ENCODE results near the gene NRF1.
"Not testable (repeated sequence)": the region's sequence is repeated elsewhere in the genome, so short reads cannot be mapped to it uniquely, and the experiment has no call there.

NRF1 gene

GRCh38 chr7:129611246-129612111 lies at the start of gene NRF1:
TSS of gene NRF1 (plus strand) at chr7:129611720. CDS start at chr7:129657352, 45,632 bp downstream.
- Histone ChIP-seq H3K4me2 (ENCODE audit: low read length) (peak within 1 kb of the TSS; percentile 99), H3K4me1 (peaks cover 10% of the 10 kb centered on the region), H3K27me3 (ENCODE audit: control insufficient read depth, insufficient read depth, low read length) (no peaks in the 10 kb centered on the region), H3K79me2 (peaks cover 36% of the 10 kb centered on the region), H3K9ac (peak within 1 kb of the TSS; percentile 78), H3K9me3 (ENCODE audit: control insufficient read depth, low read length) (no peaks in the 10 kb centered on the region), H3K27ac (peak within 1 kb of the TSS; percentile 90), H3K36me3 (ENCODE audit: control insufficient read depth, insufficient read depth, low read length) (no peaks in the 10 kb centered on the region), H2AFZ (peak within 1 kb of the TSS; percentile 84), H3K4me3 (ENCODE audit: low read depth, low read length) (peak within 1 kb of the TSS; percentile 85)
- peak; percentile 20 for TF ChIP-seq CTCF (IDR thresholded peaks at IDR 0.05)

- H3K4me2 ChIP-seq (ENCODE audit: low read length); H2AFZ ChIP-seq; H3K9ac ChIP-seq; H3K9me3 ChIP-seq (ENCODE audit: control insufficient read depth, low read length); H3K4me3 ChIP-seq (ENCODE audit: low read depth, low read length); H3K4me1 ChIP-seq; H3K36me3 ChIP-seq (ENCODE audit: control insufficient read depth, insufficient read depth, low read length); H3K79me2 ChIP-seq; H3K27me3 ChIP-seq (ENCODE audit: control insufficient read depth, insufficient read depth, low read length); H3K27ac ChIP-seq: not testable (repeated sequence)
These were observed 45.2 kb upstream of the NRF1 start for GRCh38 chr7:129566323-129566722.

GRCh38 chr7:129567377-129567776 lies 44.1 kb upstream of the NRF1 start:
- no peak overlapping the region for H3K9ac ChIP-seq
- H3K4me2 ChIP-seq (ENCODE audit: low read length): no peak overlapping the region
- no peaks in the 10 kb centered on the region for H3K36me3 ChIP-seq (ENCODE audit: control insufficient read depth, insufficient read depth, low read length)
- H2AFZ ChIP-seq: no peak overlapping the region
- H3K4me3 ChIP-seq (ENCODE audit: low read depth, low read length): no peak overlapping the region
- no peaks in the 10 kb centered on the region for H3K9me3 ChIP-seq (ENCODE audit: control insufficient read depth, low read length)
- H3K4me1 ChIP-seq: no peaks in the 10 kb centered on the region
- H3K79me2 ChIP-seq: no peaks in the 10 kb centered on the region
- no peak for TF ChIP-seq CTCF (IDR thresholded peaks at IDR 0.05)
- H3K27ac ChIP-seq: no peak overlapping the region
- H3K27me3 ChIP-seq (ENCODE audit: control insufficient read depth, insufficient read depth, low read length): no peaks in the 10 kb centered on the region

GRCh38 chr7:129568240-129568639 lies 43.3 kb upstream of the NRF1 start:
- Histone ChIP-seq H2AFZ (no peak overlapping the region), H3K27me3 (ENCODE audit: control insufficient read depth, insufficient read depth, low read length) (no peaks in the 10 kb centered on the region), H3K9ac (no peak overlapping the region), H3K4me3 (ENCODE audit: low read depth, low read length) (no peak overlapping the region), H3K4me2 (ENCODE audit: low read length) (no peak overlapping the region), H3K27ac (no peak overlapping the region), H3K79me2 (no peaks in the 10 kb centered on the region), H3K4me1 (no peaks in the 10 kb centered on the region), H3K9me3 (ENCODE audit: control insufficient read depth, low read length) (no peaks in the 10 kb centered on the region), H3K36me3 (ENCODE audit: control insufficient read depth, insufficient read depth, low read length) (no peaks in the 10 kb centered on the region)
- no peak for TF ChIP-seq CTCF (IDR thresholded peaks at IDR 0.05)

GRCh38 chr7:129569326-129569725 lies 42.2 kb upstream of the NRF1 start:
- no peak for TF ChIP-seq CTCF (IDR thresholded peaks at IDR 0.05)
- Histone ChIP-seq H3K36me3 (ENCODE audit: control insufficient read depth, insufficient read depth, low read length) (no peaks in the 10 kb centered on the region), H3K9ac (no peak overlapping the region)

More at GRCh38 chr7:129569326-129569725, 42.2 kb upstream of the NRF1 start:
- no peak overlapping the region for H2AFZ ChIP-seq
- no peaks in the 10 kb centered on the region for H3K4me1 ChIP-seq
- no peak overlapping the region for H3K27ac ChIP-seq
- no peaks in the 10 kb centered on the region for H3K9me3 ChIP-seq (ENCODE audit: control insufficient read depth, low read length)
- no peaks in the 10 kb centered on the region for H3K79me2 ChIP-seq
- no peaks in the 10 kb centered on the region for H3K27me3 ChIP-seq (ENCODE audit: control insufficient read depth, insufficient read depth, low read length)
- H3K4me2 ChIP-seq (ENCODE audit: low read length): no peak overlapping the region
- no peak overlapping the region for H3K4me3 ChIP-seq (ENCODE audit: low read depth, low read length)
